Thymus (tissue), 11 donors: Measurements from ENCODE around the gene ARHGEF6. TPM values are rescaled to one million over a fixed set of nuclear protein-coding genes. Genes with fewer than 3 reads are reported as not detected.
A peak's percentile ranks its signal among the peaks of the same experiment; 100 is the strongest.

Experiments used
- DNase-seq, 9 donors: peaks; one replicate each; pipeline ENCODE4 v3.0.0-alpha.2; 2013; ENCODE audit warnings: low spot score in 9 of 9, low read depth in 6 of 9, missing footprints in 1 of 9
- H3K27ac ChIP-seq, 2 donors: one replicate each; pipeline ENCODE4 v1.5.1; 2013; ENCODE audit warnings: control low read depth in 1 of 2, low read depth in 1 of 2, low read length in 1 of 2, mild to moderate bottlenecking in 1 of 2, moderate library complexity in 1 of 2
- H3K27me3 ChIP-seq, 2 donors: one replicate each; pipeline ENCODE4 v1.5.1; 2013; ENCODE audit warnings: low read length in 1 of 2; ENCODE audit not compliant: control insufficient read depth in 2 of 2, insufficient read depth in 1 of 2
- H3K36me3 ChIP-seq, 2 donors: one replicate each; pipeline ENCODE4 v1.5.1; 2013; ENCODE audit warnings: low read length in 1 of 2, mild to moderate bottlenecking in 1 of 2, moderate library complexity in 1 of 2; ENCODE audit not compliant: control insufficient read depth in 2 of 2, insufficient read depth in 2 of 2
- H3K4me1 ChIP-seq, 2 donors: one replicate each; pipeline ENCODE4 v1.5.1; 2013; ENCODE audit warnings: low read length in 2 of 2; ENCODE audit not compliant: control insufficient read depth in 2 of 2, insufficient read depth in 2 of 2
- H3K4me3 ChIP-seq, 2 donors: one replicate each; pipeline ENCODE4 v1.5.1; 2013; ENCODE audit warnings: low read length in 2 of 2, control low read depth in 1 of 2, mild to moderate bottlenecking in 1 of 2
- H3K9me3 ChIP-seq, 2 donors: one replicate each; pipeline ENCODE4 v1.5.1; 2013; ENCODE audit warnings: low read length in 1 of 2, mild to moderate bottlenecking in 1 of 2; ENCODE audit not compliant: control insufficient read depth in 2 of 2, insufficient read depth in 1 of 2
- WGBS: extraction: QIAGEN DNeasy Blood & Tissue Kit; methylation state at CpG from one replicate; pipeline ENCODE4 v1.1.7; 2013; 5-methylcytosine and 5-hydroxymethylcytosine counted together
- polyA plus RNA-seq: library from polyadenylated mRNA; stranded (reverse); fragments of 200-250 nt; gene quantifications from one replicate; pipeline ENCODE4 v1.2.3, GENCODE V29; 2013
- total RNA-seq: library from RNA; stranded (reverse); fragments of 120-200 nt; gene quantifications from one replicate; pipeline ENCODE4 v1.2.4, GENCODE V29; 2013
- donor health status: healthy.

ARHGEF6 gene
- total and polyA plus RNA-seq, 2 donors = 37.2 to 73.9 TPM

DNA sequence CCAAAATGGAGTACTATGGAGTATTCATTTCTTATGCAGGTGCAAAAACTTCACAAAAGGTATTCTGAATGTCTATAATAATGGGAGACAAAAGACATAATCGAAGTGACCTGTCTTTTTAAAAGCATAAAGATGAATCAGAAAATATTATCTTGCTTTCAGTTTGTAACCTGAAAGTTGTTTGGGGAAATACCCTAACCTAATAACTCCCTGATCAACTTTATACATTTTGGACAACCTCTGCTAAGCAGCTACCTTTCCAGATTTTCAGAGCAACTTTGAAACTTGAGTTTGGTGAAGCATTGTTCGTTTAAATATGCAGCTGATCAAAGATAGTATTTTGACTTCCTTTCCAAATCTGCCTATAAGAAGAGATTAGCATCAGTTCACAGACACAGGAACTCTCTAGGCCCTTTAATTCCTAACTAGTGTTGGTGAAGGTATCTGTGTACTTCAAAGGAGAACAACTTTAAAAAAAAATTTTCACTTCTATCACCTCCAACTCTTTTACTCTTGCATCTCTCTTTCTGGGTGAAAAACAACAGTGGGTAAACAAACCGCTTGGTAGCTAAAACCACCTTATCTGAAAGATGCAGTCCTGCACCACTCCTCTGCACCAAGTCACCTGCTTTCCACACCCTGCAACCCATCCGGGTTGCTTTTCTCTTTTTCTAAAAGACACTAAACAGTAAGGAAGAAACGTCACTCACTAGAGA is 106.3 kb downstream of the ARHGEF6 start:
- DNase-seq = peak in 4 of 9 donors; percentile 23 to 69 (median 40)
- Histone ChIP-seq H3K27me3 (no peaks in the 10 kb centered on the region), H3K4me3 (no peak overlapping the region), H3K9me3 (no peaks in the 10 kb centered on the region), H3K36me3 (peaks cover 4 to 26% of the 10 kb centered on the region in 2 donors), H3K27ac (peak overlapping the region; percentile 80 to 84), H3K4me1 (peaks cover 2 to 30% of the 10 kb centered on the region in 2 donors)
- 29% methylated on average over 5 of the region's 5 CpGs for WGBS

DNA sequence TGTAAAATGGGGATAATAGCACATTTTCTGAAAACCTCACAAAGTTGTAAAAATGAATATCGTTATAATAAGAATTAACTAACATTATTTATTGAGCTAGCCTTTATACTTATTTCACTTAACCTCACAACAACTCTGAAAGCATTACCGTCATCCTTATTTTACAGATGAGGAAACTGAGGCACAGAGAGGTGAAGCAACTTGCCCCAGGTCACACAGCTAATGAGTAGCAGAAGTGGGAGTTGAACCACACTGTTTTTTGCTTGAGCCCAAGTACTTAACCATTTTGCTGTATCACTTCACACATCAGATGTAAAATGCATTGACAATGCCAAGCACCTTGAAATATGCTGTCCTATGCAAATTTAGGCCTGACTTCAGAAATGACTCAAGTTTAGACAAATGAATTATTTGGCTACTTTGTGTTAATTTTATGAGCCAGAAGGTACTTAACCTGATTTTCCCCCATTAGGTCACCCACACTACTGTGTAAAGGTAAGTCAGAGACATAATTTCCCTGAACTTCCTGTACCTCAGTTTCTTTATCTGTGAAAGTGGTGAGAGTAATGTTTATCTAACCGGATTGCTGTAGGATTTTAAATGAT is 109.6 kb downstream of the ARHGEF6 start:
- H3K9me3 ChIP-seq = no peaks in the 10 kb centered on the region
- H3K4me3 ChIP-seq = no peak overlapping the region
- H3K27me3 ChIP-seq = no peaks in the 10 kb centered on the region
- no peak overlapping the region for H3K27ac ChIP-seq
- WGBS = 97% methylated on average over 3 of the region's 3 CpGs
- H3K4me1 ChIP-seq = peaks cover 2 to 33% of the 10 kb centered on the region in 2 donors
- no peak for DNase-seq
- peaks cover 23 to 44% of the 10 kb centered on the region in 2 donors for H3K36me3 ChIP-seq

DNA sequence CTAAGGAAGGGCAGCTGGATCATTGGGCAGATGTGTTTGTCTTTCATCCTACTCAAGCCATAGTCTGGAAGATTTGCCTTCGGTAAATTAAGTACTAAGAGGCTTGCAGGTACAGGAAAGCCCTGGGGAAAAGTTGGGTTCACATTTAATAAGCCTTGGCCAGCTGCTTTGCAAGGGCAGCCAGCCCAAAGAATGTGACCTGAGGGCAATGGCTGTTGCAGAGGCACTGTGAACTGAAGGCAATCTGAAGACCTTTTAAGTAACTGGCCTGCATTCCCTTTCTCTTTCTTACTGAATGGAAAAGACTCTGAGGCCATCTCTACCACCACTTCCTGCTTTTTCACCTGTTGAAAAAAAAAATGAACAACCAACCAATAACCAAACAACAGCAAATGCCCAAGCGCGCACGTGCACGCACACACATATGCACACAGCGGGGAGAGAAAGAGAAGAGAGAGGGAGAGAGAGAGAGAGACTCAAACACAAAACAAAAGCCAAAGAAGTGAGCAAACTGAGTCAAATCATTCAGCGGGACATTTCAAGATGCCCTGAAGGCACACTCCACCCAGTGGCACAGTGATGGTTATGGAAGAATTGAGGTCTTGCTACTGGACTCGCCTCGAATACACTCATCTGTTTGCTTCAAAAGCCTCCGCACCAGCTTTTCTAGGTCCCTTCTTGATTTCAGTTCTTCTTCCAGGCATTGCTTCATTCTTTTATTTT is 113.1 kb downstream of the ARHGEF6 start:
- DNase-seq = no peak
- peaks cover 36 to 65% of the 10 kb centered on the region in 2 donors for H3K36me3 ChIP-seq
- H3K4me3 ChIP-seq = no peak overlapping the region
- 89% methylated on average over 10 of the region's 10 CpGs for WGBS
- H3K27ac ChIP-seq = no peak overlapping the region
- no peaks in the 10 kb centered on the region for H3K9me3 ChIP-seq
- peaks cover 0 to 11% of the 10 kb centered on the region in 2 donors for H3K4me1 ChIP-seq
- no peaks in the 10 kb centered on the region for H3K27me3 ChIP-seq

DNA sequence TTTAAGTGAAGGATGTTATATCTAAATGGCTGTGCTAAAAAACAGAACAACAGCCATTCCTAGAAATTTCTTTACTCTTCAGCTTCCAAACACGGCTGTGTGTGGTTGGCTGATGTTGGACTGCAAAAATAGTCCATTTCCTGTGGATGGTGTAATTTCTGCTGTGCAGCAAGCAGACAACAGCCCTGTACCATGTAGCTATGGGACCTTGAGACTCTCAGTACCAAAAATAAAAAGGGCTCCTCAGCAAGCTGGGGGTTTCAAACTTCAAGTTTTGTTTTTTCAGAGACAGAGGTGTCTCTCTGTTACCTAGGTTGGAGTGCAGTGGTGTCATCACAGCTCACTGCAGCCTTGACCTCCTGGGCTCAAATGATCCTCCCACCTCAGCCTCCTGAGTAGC is 114.6 kb downstream of the ARHGEF6 start:
- Histone ChIP-seq H3K4me1 (peaks cover 0 to 9% of the 10 kb centered on the region in 2 donors), H3K27me3 (no peaks in the 10 kb centered on the region), H3K27ac (no peak overlapping the region), H3K9me3 (no peaks in the 10 kb centered on the region), H3K36me3 (peaks cover 33 to 55% of the 10 kb centered on the region in 2 donors), H3K4me3 (no peak overlapping the region)
- DNase-seq = no peak
- 89% methylated on average over 1 of the region's 1 CpG for WGBS

DNA sequence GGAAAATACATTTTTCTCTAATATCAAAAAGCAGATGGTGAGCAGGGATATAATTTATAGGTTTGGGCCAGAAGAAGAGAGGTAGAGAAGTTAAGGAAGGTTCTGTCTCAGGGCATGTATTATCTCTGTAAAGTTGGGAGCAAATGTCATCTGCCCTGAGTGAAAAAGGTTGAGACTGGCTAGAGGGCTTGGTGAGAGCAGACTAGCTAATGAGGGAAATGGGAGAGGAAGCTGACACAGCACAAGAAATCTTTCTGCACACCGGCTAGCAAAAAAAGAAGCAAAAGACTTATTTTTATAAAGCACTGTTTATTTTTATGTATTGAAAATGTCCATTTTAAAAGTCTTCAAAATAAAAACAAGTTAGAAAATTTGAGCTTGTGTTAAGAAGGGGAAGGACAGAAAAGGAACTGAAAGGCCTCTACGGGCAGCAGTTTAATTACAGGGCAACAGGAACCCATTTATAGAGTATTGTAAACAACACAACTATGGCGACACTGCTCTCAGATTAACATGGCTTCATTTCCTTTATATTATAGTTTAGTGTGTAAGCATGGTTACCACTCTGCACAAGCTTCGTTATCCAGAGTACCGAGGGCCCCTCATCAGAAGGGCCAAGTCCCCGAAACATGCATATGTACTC is 115.4 kb downstream of the ARHGEF6 start:
- no peaks in the 10 kb centered on the region for H3K27me3 ChIP-seq
- peaks cover 33 to 51% of the 10 kb centered on the region in 2 donors for H3K36me3 ChIP-seq
- WGBS = 92% methylated on average over 6 of the region's 6 CpGs
- H3K4me1 ChIP-seq = peaks cover 0 to 9% of the 10 kb centered on the region in 2 donors
- no peak for DNase-seq
- no peak overlapping the region for H3K27ac ChIP-seq
- H3K9me3 ChIP-seq = no peaks in the 10 kb centered on the region
- no peak overlapping the region for H3K4me3 ChIP-seq

DNA sequence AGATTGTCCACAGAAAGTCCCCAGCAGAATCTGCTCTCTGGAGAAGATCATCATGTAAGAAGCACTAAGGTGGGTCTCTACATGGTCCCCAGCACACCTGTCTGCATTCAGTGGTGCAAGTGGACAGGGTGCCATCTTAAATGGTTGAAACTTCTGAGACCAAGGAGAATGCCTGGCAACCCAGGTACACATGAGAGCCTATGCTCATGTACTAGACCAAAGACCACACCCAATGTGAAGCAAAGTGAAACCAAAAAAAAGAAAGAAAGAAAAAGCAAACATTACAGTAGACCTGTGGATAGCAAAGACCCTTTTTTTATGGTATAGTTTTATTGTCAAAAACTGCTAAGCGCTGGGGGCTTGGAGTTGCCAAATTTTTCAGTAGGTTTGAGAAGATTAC is 117.8 kb downstream of the ARHGEF6 start:
- H3K36me3 ChIP-seq = peaks cover 25 to 35% of the 10 kb centered on the region in 2 donors
- H3K4me1 ChIP-seq = peaks cover 0 to 14% of the 10 kb centered on the region in 2 donors
- no peak overlapping the region for H3K4me3 ChIP-seq
- H3K27me3 ChIP-seq = no peaks in the 10 kb centered on the region
- WGBS = 98% methylated on average over 1 of the region's 1 CpG
- no peak for DNase-seq
- no peaks in the 10 kb centered on the region for H3K9me3 ChIP-seq
- peak overlapping the region in 1 of 2 donors; percentile 18 for H3K27ac ChIP-seq

DNA sequence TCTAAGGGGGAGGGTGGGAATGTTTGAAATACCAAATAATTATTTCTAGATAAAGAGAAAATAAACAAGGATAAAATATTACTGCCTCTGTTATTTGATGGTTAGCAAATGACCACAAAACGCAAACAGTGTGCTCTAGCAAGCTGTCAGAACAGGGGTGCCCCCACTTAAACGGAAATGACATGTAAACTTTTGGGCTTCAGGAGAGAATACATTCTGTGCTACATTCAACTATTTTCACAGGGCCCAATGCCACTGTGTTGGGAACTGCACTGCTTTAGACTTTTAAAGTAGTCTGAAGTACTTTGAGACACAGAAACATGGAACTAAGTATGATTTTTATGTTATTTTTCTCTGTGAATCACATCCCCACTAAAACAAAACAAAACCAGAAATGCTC is 118.6 kb downstream of the ARHGEF6 start:
- H3K4me1 ChIP-seq = peaks cover 0 to 14% of the 10 kb centered on the region in 2 donors
- DNase-seq = no peak
- H3K27ac ChIP-seq = no peak overlapping the region
- WGBS = 76% methylated on average over 2 of the region's 2 CpGs
- H3K36me3 ChIP-seq = peaks cover 18 to 28% of the 10 kb centered on the region in 2 donors
- H3K9me3 ChIP-seq = no peaks in the 10 kb centered on the region
- no peak overlapping the region for H3K4me3 ChIP-seq
- H3K27me3 ChIP-seq = no peaks in the 10 kb centered on the region

DNA sequence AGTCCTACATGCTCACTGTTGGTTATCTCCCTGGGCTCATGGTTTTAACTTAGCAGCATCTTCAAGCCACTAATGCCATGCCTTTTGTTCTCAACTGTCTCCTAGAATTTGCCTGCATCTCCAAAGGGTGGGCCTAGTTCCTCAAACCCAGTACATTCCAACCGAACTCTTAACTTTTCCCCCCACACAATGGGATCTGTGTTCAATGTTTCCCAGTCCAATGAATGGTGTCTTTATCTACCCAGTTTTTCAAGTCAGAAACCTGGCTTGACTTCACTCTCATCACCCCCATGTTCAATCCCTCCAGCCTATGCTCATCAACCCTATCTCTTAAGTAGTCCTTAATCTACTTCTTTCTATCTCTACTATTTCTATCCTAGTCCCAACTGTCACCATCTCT is 119.8 kb downstream of the ARHGEF6 start:
- Histone ChIP-seq H3K27ac (no peak overlapping the region), H3K36me3 (peaks cover 11 to 22% of the 10 kb centered on the region in 2 donors), H3K9me3 (no peaks in the 10 kb centered on the region), H3K27me3 (no peaks in the 10 kb centered on the region), H3K4me3 (no peak overlapping the region), H3K4me1 (peaks cover 0 to 15% of the 10 kb centered on the region in 2 donors)
- DNase-seq = no peak
- 96% methylated on average over 1 of the region's 1 CpG for WGBS
